Left cardiac atrium (tissue), 4 donors: ENCODE results near the gene TRPC4. TPM values are rescaled to one million over a fixed set of nuclear protein-coding genes. Genes with fewer than 3 reads are reported as not detected.
"Not testable (repeated sequence)": the region's sequence is repeated elsewhere in the genome, so short reads cannot be mapped to it uniquely, and the experiment has no call there.

ENCODE experiments used
- ATAC-seq, 2 donors: fragments of 200-7000 bp; cut with Tn5 transposase; one replicate each; pipeline ENCODE4 v1.9.1; 2020; ENCODE audit warnings: mild to moderate bottlenecking in 2 of 2, moderate library complexity in 2 of 2
- DNase-seq: peaks from one replicate; pipeline ENCODE4 v3.0.0-alpha.2; 2020
- intact Hi-C, 2 donors: fragments of 100-400 bp; cut with DNase I; formaldehyde crosslinking; loops; one replicate each; pipeline versions ENCODE4 v1.14.1 to v1.15.1; 2022 to 2023
- total RNA-seq, 2 donors: library from RNA; stranded (reverse); fragmentation: NEBNext Ultra II Directional; extraction: Animal tissue kit (Norgen Biotek cat#: 25700); gene quantifications; one replicate each; pipeline ENCODE4 v1.2.1, GENCODE V29; 2021
- donor health status: DM: no; HTN: yes; CAD: no.
- donor health status: DM: no; HTN: yes; CAD: no; lungs with severe emphysema.
- donor health status: DM: yes; HTN: yes; CAD: no.
- donor health status: Dilated cardiomyopathy.

Gene TRPC4
- total RNA-seq, 2 donors from 2014 or later: 1.3 to 1.4 TPM

GRCh38 chr13:37589381-37589780 lies 280.2 kb downstream of the TRPC4 start:
- DNase-seq, ATAC-seq, intact Hi-C loops: not testable (repeated sequence)

- no peak for ATAC-seq
- intact Hi-C loops: no loop called here
These were observed 282.3 kb downstream of the TRPC4 start for GRCh38 chr13:37587236-37587635.

More at GRCh38 chr13:37587236-37587635, 282.3 kb downstream of the TRPC4 start:
- DNase-seq: no peak
